NT2/D1 (cell line): ENCODE measurements around the gene PLAAT5.

Experiments
- DNase-seq: peaks from one replicate; pipeline ENCODE4 v3.0.0-alpha.2; 2011; ENCODE audit warnings: low read depth, low spot score
- H3K27me3 ChIP-seq: 2 replicates; pipeline ENCODE4 v1.6.0; 2011; ENCODE audit warnings: mild to moderate bottlenecking; ENCODE audit not compliant: insufficient read length, insufficient read depth
- H3K36me3 ChIP-seq: 2 replicates; pipeline ENCODE4 v1.6.1; 2011; ENCODE audit warnings: mild to moderate bottlenecking, low read length, mixed read lengths; ENCODE audit not compliant: insufficient read depth, insufficient read length
- H3K4me1 ChIP-seq: 2 replicates; pipeline ENCODE4 v1.5.1; 2011; ENCODE audit not compliant: insufficient read depth, insufficient read length
- H3K4me3 ChIP-seq: 2 replicates; pipeline ENCODE4 v1.5.1; 2011; ENCODE audit warnings: low read depth; ENCODE audit not compliant: insufficient read length
- H3K9ac ChIP-seq: 2 replicates; pipeline ENCODE4 v1.6.0; 2011; ENCODE audit warnings: low read depth; ENCODE audit not compliant: insufficient read length
- H3K9me3 ChIP-seq: 2 replicates; pipeline ENCODE4 v1.5.1; 2011; ENCODE audit warnings: mild to moderate bottlenecking, low read length; ENCODE audit not compliant: insufficient read depth
- SUZ12 ChIP-seq: IDR thresholded peaks from 2 replicates; pipeline ENCODE4 v1.6.1; 2011; ENCODE audit not compliant: insufficient read length, insufficient read depth; ENCODE audit errors: extremely low read depth
- YY1 ChIP-seq: IDR thresholded peaks from 2 replicates; pipeline ENCODE4 v1.6.1; 2011; ENCODE audit not compliant: insufficient read length, insufficient read depth
- ZNF274 ChIP-seq: IDR thresholded peaks from 2 replicates; pipeline ENCODE4 v1.6.1; 2011; ENCODE audit warnings: mild to moderate bottlenecking, low read depth, low read length

The PLAAT5 gene

GRCh38 chr11:63490551-63491239 is at the start of gene PLAAT5:
PLAAT5 (minus strand) TSS chr11:63491167; CDS start chr11:63491034, 133 bp downstream.
- Histone ChIP-seq H3K9me3 (peaks cover 30% of the 10 kb centered on the region), H3K27me3 (no peaks in the 10 kb centered on the region), H3K36me3 (no peaks in the 10 kb centered on the region), H3K9ac (peak within 1 kb of the TSS; percentile 81), H3K4me1 (no peaks in the 10 kb centered on the region), H3K4me3 (peak within 1 kb of the TSS; percentile 48)
- TF ChIP-seq SUZ12: no peak
- no peak for TF ChIP-seq ZNF274
- no peak for TF ChIP-seq YY1
- no peak for DNase-seq

DNA sequence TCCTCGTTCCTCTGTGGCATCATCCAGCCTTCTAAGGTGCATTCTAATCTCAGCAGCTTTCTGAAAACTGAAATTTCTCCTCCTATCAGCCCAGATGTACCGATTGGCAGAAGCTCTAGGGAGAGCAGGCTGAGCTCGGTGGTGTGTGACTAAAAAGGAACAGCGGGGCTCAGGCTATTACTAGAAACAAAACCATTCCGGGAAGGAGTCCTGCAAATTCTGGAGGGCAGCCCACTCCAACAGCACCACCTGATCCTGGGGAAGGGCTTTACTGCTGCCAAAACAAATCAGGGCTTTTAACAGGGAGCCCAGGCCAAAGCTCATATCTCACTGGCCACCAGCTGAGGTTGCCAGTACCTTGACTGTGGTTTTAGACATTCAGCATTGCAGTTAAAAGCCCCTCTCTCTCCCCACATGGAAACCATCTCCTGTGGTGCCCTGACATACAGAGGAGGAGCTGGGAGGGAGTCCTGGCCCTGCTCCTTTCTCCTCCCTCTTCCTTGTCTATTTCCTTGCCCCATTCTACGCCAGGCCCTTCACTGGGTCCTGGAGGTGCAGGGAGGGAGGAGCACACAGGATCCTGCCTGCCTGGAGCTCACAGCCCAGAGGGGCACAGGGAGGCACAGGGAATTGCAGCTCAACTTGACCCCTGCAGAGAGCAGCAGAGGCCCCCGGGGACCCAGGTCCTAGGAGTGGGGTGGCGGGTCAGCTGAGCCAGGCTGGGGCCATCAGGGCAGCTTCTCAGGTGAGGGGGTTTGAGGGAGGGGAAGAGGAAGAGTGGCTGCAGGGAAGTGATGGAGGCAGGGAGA is 46.5 kb upstream of the PLAAT5 start:
- Histone ChIP-seq H3K36me3 (no peaks in the 10 kb centered on the region), H3K9me3 (peaks cover 5% of the 10 kb centered on the region; the same call in 1 of the 2 replicates), H3K9ac (no peak overlapping the region), H3K4me3 (no peak overlapping the region), H3K27me3 (no peaks in the 10 kb centered on the region), H3K4me1 (peaks cover 5% of the 10 kb centered on the region)
- DNase-seq: no peak
- TF ChIP-seq YY1 (no peak), ZNF274 (no peak), SUZ12 (no peak)

- DNase-seq: no peak
- Histone ChIP-seq H3K9ac (no peak within 1 kb of the TSS), H3K4me1 (peaks cover 5% of the 10 kb centered on the region), H3K4me3 (no peak within 1 kb of the TSS), H3K36me3 (no peaks in the 10 kb centered on the region), H3K27me3 (no peaks in the 10 kb centered on the region), H3K9me3 (peaks cover 12% of the 10 kb centered on the region)
- TF ChIP-seq YY1 (no peak), SUZ12 (no peak), ZNF274 (no peak)
Measured at GRCh38 chr11:63536669-63537292, 45.8 kb upstream of the PLAAT5 start, which contains the start of gene PLAAT4. PLAAT4 (plus strand) TSS chr11:63536808; CDS start chr11:63536869, 61 bp downstream.

DNA sequence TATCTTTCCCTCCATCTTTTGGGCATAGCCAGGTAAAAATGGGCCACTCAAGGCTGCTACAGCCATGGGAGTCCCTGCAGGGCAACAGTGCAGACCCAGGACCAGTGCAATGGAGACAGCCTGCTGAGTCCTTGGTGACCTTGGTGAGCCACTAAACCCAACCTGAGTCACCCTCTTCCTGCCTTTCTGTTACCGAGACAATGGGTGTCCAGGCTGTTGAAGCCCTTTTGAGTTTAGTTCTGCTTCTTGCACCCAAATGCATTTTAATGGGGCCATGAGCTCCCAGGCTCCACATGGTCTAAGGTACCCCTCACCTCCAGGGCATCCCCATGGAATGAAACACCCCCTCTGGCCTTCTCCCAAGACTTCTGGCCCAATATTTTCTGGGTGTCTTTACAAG is 44.8 kb upstream of the PLAAT5 start:
- no peak overlapping the region for H3K9ac ChIP-seq
- H3K4me1 ChIP-seq: peaks cover 5% of the 10 kb centered on the region

DNA sequence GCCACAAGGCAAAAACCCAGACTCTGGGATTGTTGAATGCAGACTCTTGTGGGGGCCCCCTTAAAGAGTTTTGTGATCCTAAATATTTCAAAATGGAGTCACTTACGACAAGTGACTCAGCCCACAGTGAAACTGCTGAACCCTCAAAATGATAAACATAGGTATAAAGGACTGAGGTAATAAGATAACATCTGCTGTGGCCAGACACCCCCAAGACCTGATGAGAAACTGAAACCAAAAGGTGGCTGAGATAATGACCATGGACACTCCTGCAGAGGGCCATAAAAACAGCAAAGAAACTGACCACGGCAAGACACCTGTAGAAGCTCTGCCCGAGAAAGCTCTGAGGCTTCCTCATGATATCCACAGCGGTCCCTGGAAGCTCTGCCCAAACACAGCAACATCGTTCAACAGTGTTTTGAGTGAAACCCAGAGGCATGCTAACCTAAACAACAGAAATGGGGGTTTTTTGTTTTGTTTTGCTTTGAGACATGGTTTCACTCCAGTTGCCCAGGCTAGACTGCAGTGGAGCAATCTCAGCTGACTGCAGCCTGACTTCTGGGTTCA is 44.0 kb upstream of the PLAAT5 start:
- no peak overlapping the region for H3K4me3 ChIP-seq
- no peaks in the 10 kb centered on the region for H3K27me3 ChIP-seq
- H3K4me1 ChIP-seq: peaks cover 5% of the 10 kb centered on the region
- TF ChIP-seq ZNF274: no peak
- TF ChIP-seq SUZ12: no peak
- TF ChIP-seq YY1: no peak
- H3K36me3 ChIP-seq: no peaks in the 10 kb centered on the region
- H3K9me3 ChIP-seq: peaks cover 22% of the 10 kb centered on the region
- no peak overlapping the region for H3K9ac ChIP-seq
- no peak for DNase-seq

More for the DNA sequence above, 44.8 kb upstream of the PLAAT5 start:
- Histone ChIP-seq H3K9me3 (peaks cover 20% of the 10 kb centered on the region), H3K27me3 (no peaks in the 10 kb centered on the region), H3K36me3 (no peaks in the 10 kb centered on the region), H3K4me3 (no peak overlapping the region)
- no peak for TF ChIP-seq YY1
- no peak for TF ChIP-seq SUZ12
- TF ChIP-seq ZNF274: no peak
- no peak for DNase-seq

DNA sequence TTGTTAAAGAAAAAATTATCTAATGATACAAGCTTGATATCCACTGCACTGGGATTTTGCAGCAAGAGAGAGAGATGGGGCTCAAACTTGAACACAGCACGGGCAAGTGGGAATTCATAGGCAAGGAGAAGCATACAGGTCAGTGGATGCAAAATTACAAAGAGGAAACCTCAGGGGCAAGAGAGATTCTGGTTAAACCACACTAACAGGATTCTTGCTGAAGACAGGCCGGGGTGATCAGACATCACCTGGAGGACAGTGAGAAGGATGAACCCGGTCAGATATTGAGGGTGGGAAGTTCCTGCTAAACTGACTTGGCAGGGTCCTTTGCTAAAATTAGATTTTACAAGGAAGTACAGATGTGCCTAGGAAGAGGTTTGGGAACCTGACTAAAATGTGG is 43.1 kb upstream of the PLAAT5 start:
- Histone ChIP-seq H3K36me3 (no peaks in the 10 kb centered on the region), H3K4me1 (peaks cover 5% of the 10 kb centered on the region), H3K27me3 (no peaks in the 10 kb centered on the region), H3K9me3 (peaks cover 25% of the 10 kb centered on the region), H3K4me3 (no peak overlapping the region), H3K9ac (no peak overlapping the region)
- DNase-seq: no peak
- TF ChIP-seq YY1 (no peak), ZNF274 (no peak), SUZ12 (no peak)
